Esophagus mucosa (tissue), 1 donor: ENCODE data around the gene FBLN5. TPM values are rescaled to one million over a fixed set of nuclear protein-coding genes. Genes with fewer than 3 reads are reported as not detected.

Experiments
- ATAC-seq: fragments of 200-7000 bp; cut with Tn5 transposase; one replicate; pipeline ENCODE4 v1.9.1; 2020
- total RNA-seq: library from RNA; stranded (reverse); gene quantifications from one replicate; pipeline ENCODE4 v1.2.4, GENCODE V29; 2023
- donor health status: DM: yes; HTN: yes; CAD: no.

The FBLN5 gene
- total RNA-seq, 1 donor from 2014 or later = 2.8 TPM

DNA sequence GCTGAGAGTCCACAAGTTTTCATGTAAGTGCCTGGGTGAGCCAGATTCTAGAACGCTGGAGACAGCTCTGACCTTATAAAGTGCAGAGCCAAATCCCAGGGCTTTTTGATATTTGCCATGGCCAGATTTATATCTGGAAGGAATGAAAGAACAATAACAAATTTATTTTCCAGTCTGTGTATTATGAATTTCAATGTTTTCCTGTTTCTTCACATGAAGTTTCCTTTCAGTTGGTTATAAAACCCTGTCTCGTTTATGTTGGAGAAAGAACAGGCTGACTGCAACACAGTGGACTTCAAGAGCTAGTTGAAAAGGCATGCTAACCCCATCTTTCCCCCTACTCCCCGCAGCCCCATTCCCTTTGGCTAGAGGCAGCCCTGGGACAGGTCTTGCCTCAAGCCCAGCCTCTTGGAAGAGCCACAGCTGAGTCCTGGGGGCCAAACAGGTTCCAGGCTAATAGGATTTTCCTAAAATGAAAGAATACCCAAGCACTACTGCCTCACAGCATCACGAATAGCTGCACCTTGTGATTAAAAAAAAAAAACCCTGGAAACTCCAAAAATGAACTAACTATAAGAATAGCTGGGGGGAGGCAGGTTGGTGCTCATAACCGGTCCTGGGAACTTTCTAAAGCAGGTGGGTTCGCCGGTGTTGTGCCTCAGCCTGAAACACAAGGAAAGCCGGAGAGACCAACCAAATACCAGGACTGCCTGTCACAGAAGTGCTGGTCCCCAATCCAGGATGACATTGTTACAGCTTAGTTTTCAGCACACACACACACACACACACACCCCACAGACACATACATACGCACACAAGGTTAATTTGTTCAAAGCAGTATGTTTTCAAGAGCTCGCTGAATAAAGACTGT is 1.5 kb downstream of the FBLN5 start:
- no peak for ATAC-seq

DNA sequence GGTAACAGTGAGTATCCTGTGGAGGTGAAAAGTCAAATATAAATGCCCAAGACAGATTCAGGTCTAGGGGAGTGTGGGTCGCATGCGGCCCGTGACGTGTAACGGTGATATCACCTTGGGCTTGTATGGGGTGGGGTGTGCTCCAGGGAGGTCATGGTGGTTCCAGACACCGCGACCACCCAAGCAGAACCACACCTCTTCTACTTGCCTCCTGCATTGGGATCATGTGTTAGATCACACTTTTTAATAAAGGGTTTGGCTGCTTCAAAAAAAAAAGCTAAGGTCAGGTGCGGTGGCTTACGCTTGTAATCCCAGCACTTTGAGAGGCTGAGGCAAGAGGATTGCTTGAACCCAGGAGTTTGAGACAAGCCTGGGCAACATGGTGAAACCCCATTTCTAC is 4.5 kb downstream of the FBLN5 start:
- no peak for ATAC-seq

DNA sequence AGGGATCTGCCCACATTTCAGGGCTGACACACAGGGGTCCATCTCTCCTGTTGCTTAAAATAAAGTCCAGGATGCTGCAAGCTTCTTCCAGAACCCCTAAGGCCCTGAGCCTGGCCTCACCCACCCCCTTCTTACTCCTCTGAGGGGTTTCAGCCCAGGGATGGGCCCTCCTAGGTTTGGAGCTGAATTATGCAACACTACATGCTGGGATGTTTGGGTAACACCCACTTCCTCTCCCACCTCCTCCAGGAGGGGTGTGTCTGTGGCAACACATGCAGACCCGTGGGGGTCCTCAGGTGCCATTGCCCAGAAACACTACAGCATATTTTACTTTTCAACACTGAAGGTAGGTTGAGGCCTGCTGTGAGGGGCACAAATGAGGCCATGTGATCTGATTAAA is 5.4 kb downstream of the FBLN5 start:
- no peak for ATAC-seq

DNA sequence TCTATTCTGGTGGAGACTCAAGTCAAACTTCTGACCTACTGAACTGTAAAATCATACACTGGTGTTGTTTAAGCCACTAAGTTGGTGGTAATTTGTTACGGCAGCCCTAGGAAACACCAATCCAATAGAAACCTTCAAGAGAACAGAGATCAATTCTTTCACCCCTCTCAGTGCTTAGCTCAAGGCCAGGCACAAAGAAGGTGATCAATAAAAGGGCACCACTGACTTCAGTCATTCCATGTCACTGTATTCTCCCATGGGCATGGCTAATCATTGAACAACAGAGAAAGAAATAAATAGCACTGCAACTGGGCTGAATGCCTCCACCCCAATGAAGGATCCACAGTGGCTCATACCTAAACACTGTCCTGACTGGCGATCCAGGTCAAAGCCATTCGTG is 7.3 kb downstream of the FBLN5 start:
- ATAC-seq = no peak

DNA sequence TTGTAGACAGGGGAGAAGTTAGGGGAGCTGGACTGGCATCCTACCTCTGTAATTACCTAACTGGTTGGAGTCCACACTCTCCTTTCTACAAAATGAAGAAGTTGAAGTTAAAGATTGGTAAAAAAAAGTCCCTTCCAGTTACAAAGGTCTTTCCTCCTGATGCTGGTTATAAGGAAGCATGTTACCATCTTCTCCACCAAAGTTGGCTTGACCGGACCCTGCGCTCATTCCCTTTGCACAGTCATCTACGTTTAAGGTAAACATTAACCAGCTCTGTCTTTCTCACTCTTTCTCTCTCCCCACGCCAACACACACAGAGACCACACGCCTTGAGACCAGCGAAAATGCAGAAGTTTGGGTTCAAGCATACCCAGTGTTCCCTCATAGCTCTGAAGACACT is 11.9 kb downstream of the FBLN5 start:
- ATAC-seq = no peak

DNA sequence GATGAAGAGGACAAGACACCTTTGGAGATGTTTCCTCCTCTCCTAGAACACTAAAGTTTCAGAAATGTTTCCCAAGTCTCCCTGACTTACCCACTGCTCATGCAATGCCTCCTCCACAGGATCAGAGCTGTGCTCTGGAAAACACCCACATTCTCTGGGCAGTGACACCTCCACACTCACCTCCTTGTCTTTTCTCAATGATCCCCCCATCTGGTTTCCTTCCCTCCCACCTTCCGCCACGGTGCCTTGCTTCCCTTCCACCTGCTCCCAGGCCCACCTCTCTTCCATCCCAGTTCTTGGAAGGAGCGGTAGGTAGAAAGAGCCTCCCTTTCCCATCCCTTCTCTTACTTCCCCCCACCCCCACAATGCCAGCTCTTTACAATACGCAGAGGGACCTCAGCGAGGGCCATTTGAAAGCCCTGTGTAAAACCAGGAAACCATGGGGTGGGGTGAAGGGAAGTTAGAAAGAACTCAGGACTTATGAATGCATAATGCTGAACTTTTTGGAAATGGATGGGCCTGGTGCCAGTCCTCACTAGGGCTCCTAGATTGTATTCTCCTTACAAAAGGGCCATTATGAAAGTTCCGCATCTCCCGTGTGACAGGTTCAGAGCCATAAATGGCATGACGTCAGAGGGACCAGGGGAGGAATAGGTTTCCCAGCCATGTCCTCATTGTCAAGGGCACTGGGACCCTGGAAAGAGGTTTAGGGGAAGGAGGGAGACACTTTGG is 12.8 kb downstream of the FBLN5 start:
- ATAC-seq = no peak

DNA sequence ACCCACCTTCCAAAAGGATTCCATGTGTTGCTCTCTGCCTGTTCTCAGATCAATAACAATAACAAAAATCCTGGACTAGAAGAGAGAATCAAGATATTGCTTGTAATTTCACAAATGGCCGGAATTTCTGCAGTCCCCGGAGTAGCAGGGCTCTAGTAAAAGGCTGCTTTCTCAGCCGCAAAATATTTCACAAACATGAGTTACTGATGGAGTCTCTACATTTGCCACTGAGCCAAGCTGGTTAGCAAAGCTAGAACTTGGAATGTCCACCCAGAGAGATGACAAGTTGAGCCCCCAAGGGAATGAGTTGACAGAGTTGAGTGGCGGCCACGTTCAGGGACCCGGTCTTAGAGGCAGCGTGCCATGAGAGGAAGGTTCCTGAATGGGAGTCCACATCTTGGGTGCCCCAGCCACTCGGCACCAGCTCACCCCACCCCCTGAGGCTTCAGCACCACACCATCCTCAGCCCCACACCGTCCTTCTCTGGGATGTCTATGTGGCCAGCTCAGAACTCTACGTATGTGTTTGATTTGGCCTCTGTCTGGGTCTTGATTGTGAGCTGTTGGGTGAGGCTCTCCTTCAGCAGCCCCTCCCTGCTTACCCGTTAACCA is 15.9 kb downstream of the FBLN5 start:
- no peak for ATAC-seq

DNA sequence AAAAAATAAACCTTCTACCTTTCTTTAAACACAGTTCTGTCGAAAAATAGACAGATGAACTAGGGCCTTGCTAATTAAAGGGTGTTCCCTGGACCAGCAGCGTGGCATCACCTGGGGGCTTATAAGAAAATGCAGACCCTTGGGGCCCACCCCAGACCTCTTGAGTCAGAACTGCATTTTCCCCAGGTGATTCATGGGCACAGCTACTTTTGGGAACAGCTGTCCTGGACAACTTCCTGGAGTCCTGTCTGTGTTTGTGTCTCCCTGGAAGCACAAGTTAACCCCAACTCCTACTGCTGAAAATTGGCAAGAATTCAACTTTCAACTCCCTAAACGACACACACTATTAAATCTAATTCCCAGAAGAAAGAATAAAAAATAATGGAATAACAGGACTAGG is 17.8 kb downstream of the FBLN5 start:
- ATAC-seq = no peak

DNA sequence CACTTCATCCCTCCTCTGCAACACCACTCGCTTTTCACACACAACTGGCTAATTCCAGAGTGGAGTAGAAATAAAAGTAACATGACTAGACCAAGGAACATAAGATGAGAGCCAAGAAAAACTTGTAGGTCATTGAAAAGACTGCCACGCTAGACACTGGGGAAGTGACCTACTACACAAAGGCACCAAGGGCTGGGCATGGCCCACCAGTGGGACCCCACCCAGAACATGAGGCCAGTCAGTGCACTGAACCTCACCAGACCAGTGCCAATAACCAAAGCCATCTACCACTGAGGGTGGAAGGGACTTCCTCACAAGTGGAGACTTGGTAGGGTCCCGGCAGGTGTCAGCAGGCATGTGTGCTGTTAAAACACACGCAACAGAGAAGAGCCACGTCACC is 19.7 kb downstream of the FBLN5 start:
- ATAC-seq = no peak

DNA sequence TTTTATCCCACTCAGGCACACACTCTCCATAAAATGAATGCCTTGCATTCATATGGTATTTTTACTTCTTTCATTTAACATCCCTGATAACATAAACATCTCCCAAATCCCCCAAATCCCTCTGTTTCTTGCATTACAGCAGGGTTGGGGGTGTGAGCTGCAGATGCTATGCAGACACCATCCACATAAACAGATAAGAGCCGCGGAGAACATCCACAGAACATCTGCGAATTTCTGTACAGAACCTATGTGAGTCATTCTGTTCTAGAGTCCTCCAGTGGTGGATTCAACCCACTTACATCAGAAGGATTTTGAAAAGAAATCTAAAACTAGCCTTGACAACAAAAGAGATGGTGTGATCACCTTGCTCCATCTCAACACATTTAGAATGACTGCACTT is 20.3 kb downstream of the FBLN5 start:
- no peak for ATAC-seq

DNA sequence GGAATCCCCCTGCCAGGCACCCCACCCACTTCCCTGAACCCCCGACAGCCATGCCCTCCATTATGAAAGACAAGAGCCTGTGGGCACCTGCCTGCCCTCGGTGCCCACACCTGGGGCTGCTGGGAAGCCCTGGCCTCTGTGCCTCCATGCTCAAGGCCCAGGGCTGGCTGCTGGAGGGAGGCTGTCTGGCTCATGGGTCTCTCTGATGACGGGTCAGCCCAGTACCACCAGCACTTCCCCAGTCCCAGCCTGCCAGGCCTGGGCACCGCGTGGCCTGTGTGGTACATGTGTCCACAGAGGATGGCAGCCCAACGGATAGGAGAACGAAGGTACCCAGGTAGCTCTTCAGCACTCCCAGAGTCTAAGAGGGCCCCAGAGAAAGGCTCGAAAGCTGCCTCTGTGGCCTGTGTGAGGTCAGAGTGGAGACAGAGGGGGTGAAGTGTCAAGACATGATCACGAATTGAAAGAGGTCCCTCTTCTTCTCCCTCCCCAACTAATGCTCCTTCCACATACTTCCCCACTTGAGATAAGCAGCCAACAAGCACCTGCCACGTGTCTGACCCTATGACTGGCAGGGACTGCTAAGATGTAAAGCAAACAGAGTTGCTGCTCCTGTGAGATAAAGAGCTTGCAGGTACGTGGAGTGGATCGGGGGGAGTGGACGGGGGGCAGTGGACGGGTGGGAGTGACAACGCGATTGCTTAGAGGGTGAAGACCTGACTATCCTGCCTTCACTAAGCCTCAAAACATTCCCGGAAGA is 21.2 kb downstream of the FBLN5 start:
- ATAC-seq = peak; percentile 26

DNA sequence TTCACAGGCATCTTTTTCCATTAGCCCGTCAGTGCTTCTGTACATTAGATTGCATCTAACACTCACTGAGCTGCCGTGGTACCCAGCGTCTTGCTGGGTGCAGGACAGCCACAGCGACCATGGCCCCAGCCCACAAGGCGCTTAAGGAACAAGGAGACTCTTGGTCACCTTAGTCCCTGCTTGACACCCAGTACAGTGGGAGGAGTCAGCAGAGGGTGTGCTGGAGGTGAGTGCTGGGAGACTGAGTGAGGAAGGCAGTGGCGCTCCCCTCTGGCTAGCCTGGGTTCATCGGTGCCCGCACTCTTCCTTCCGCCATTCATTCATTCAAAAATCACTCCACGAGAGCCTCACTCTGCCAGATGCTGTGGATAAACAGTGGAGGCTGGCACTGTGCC is 21.8 kb downstream of the FBLN5 start:
- ATAC-seq = no peak

DNA sequence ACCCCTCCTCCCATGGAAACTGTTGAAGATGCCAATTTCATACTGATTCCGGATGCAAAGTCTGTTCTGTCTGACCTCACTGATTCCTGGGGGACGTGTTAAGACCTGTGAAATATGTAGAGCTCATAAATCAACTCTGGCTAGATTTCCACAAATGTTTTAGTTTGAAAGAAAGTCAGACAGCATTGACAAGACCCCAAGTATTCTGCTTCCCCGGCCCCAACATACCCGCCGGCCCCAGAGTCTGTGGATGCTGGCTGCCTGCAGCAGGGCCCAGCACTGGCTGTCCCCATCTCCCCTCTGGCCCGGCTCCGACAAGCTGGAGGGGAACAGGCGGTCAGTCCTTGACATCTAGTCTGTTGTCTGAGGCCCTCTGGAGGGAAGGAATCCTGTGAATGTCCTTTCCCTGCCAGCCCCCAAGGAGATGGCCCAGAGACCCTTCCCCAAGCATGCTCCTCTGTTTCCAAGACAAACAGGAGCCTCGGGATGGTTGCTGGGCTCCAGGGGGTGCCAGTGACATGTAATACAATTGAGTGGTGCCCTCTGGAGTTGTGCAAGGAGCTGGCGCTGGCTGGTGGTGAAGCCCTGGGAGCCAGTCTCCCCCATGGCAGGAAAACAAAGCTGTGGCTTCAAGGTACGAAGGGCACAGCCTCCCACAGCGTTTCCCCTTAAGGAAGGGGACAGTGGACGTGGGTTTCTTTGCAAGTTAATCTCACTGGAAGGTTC is 22.3 kb downstream of the FBLN5 start:
- no peak for ATAC-seq

DNA sequence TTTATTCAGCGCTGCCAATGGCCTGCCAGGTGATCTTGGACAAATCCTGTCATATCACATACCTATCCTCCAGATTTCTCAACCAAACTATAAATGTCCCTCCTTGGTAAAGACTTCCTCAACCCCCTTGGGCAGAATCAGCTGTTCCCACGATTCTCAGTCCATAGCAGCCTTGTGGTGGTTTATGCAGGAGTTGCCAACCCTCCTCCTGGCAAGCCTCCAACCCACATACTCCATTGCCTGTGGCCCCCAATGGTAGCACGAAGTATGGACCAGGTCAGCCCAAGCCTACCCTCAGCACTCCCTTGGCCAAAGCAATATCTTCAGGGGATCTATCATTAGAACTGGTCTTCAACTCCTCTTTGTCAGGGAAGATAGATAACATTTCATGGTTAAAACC is 27.0 kb downstream of the FBLN5 start:
- ATAC-seq = no peak

DNA sequence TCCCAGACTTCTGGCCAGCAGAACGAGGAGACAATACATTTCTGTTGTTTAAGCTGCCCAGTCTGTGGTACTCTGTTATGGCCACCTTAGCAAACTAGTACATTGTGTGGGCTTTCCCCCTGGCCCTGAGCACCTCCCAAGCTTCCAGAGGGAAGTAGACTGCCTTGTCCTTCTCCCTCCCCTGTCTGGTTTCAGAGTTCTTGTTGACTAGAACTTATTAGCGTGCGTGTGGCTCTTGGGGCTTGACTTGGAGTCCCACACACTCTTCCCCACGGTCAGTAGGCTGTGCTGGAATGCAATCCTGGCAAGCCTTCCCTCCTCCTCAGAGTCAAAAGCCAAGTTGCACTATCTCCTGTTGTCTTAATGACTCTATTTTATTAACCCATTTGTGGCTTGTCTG is 27.7 kb downstream of the FBLN5 start:
- no peak for ATAC-seq

DNA sequence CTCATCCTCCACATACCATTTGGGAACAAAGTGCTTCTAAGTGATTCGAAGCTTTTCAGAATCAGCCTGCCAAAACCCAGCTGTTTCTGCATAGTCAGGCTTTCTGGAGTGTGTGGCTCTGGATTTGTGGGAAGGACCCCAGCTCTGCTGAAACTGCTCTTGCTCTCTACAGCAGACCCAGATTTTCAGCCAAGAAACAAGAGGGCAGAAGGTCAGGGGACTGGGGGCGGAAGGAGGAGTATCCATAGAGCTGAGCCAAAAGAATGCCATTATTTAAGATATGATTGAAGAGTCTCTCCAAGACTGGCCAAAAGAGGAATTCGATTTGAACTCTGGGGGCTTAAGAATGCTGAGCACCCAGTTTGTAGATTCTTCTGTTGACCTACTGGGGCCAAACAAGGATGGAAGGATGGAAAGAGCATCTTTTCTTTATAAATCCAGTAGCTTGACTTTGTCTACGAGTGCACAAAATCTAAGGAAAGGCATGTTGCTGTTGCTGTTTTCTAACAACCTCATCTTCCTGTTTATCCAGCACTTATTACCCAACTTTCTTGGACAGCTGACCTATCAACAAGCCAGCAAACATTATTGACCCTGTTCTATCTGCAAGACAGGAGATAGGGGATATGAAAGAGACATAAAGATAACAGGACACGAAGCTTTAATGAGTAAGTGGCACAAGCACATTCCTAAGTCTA is 29.2 kb downstream of the FBLN5 start:
- no peak for ATAC-seq

DNA sequence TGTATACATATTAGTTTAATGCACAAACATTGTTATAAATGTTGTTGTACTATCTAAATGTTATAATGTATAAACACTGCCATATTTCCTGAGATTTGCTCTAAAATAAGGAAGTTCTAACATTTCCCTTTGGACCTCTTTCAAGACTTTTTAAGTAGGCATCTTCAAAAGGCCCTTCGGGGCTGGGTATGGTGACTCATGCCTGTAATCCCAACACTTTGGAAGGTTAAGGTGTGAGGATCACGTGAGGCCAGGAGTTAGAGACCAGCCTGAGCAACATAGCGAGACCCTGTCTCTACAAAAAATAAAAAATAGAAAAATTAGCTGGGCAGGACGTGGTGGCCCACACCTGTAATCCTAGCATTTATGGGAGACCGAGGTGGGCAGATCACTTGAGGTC is 35.5 kb downstream of the FBLN5 start:
- no peak for ATAC-seq

DNA sequence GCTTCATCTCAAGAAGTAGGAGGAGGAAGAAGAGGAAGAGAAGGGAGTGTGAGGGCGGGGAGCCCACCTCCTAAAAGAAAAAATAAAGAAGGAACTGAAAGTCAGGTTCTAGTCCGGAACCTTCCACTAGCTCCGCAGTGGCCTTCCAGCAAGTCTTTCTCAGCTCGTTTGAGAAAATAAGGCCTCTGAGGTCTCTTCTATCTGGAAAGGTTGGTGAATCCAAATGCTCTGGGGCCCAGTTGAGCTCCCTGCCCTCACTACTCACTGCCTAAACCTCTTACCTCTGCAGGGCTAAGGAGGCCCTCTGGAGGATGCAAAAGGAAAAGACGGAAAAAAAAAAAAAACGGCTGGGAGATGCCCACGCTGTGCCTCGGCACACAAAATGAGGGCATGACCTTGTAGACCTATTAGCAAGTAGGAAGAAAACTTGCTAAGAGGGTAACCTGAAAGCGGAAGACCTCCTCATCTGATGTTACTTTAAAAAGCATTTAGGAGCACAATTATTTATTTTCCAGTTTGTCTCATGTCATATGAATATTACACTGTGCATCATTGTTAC is 35.9 kb downstream of the FBLN5 start:
- ATAC-seq = peak; percentile 82

DNA sequence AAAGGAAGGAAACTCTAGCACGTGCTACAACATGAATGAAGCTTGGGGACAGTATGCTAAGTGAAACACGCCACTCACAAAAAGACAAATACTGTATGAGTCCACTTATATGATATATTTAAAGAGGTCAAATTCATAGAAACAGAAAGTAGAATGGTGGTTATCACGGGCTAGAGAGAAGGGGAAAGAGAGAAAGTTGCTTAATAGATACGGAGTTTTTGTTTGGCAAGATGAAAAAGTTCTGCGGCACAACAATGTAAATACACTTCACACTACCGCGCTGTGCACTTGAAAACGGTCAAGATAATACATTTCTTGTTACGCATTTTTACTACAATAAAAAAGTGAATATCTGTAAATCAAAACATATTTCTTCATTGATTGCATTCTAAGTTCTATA is 37.3 kb downstream of the FBLN5 start:
- ATAC-seq = no peak

DNA sequence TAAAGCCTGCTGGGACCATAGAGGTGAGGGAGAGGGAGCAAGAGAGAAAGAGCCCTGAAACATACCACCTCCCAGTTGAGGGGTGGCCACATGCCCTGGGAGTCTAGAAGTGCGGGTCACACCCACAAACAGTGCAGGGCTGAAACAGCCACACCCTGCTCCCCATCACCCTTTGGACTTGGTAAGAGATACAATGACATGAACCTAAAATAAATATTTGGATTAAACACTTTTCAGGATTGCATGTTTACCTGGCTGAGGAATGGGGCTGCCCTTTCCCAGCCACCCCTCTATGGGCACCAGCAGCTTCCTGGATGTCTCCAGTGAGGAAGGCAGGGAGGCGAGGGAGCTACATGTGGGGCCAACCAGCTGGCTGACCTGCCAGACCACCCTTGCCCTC is 41.1 kb downstream of the FBLN5 start:
- ATAC-seq = no peak

DNA sequence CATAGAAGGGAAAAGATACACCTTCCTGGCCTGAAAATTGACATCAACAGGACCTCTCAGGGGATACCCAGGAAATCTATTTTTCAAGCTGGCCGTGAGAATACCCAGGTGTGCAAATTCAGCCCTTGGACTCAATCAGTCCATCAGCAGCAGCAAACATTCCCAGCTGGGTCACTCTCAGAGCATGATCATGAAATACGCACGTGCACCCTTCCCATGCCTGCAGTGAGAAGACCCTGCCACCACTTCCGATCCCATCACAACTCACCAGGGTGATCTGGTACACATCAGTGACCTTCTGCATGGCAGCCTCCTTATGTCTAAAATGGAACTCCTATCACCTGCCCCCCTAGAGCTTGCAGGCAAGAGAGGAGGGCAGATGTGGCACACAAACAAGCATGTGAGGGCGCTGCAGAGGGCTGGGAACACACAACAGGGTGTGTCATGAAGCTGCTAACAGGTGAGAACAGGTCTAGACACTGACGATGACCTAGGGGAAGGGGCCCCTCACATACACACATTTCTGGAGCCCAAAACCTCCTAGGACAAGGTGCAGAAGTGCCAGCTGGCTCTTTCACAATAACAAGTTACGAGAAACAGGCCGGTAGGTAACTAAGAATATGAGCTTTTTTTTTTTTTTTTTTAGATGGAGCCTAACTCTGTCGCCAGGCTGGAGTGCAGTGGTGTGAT is 42.4 kb downstream of the FBLN5 start:
- ATAC-seq = peak; percentile 36
